H4 (cell line): ENCODE data around the gene SOCS1. TPM values are rescaled to one million over a fixed set of nuclear protein-coding genes. Genes with fewer than 3 reads are reported as not detected.

Source experiments
- DNase-seq: peaks from one replicate; pipeline ENCODE4 v3.0.0-alpha.2; 2015; ENCODE audit warnings: low spot score
- total RNA-seq: library from RNA; depleted of rRNA; stranded (reverse); fragments of >200 nt; shearing (Covaris generic); gene quantifications from 2 replicates; pipeline ENCODE4 v1.2.3, GENCODE V29; 2014

The SOCS1 gene
- total RNA-seq, 1 experiment from 2014 or later = 0.39 TPM

- no peak for DNase-seq
These were observed 29.8 kb upstream of the SOCS1 start for GRCh38 chr16:11285842-11286241.

- DNase-seq = no peak
These were observed 27.8 kb upstream of the SOCS1 start for GRCh38 chr16:11283820-11284248.

GRCh38 chr16:11280616-11281522 is 24.9 kb upstream of the SOCS1 start, which contains the start of gene PRM1:
TSS of gene PRM1 (minus strand) at chr16:11281330. CDS start at chr16:11281238, 92 bp downstream.
- DNase-seq = no peak

GRCh38 chr16:11278681-11279628 is 23.0 kb upstream of the SOCS1 start:
- no peak for DNase-seq

- DNase-seq = no peak
These were observed 21.8 kb upstream of the SOCS1 start for GRCh38 chr16:11277607-11278337.

GRCh38 chr16:11276896-11277593 is 21.0 kb upstream of the SOCS1 start:
- DNase-seq = no peak

GRCh38 chr16:11276143-11276895 is 20.3 kb upstream of the SOCS1 start, which contains the start of gene PRM2:
TSS of gene PRM2 (minus strand) at chr16:11276480. CDS start at chr16:11276370, 110 bp downstream.
- DNase-seq = no peak

- DNase-seq = no peak
These were observed 19.0 kb upstream of the SOCS1 start for GRCh38 chr16:11274964-11275363.

GRCh38 chr16:11273721-11274324 is 17.8 kb upstream of the SOCS1 start:
- DNase-seq = no peak

GRCh38 chr16:11272921-11273720 is 17.1 kb upstream of the SOCS1 start, which contains the start of gene PRM3:
TSS of gene PRM3 (minus strand) at chr16:11273629. CDS start at chr16:11273595, 34 bp downstream.
- no peak for DNase-seq

- no peak for DNase-seq
These were observed 16.5 kb upstream of the SOCS1 start for GRCh38 chr16:11272484-11272883.

GRCh38 chr16:11271610-11272009 is 15.6 kb upstream of the SOCS1 start:
- DNase-seq = no peak

- no peak for DNase-seq
These were observed 14.7 kb upstream of the SOCS1 start for GRCh38 chr16:11270602-11271162.

GRCh38 chr16:11268921-11269375 is 12.9 kb upstream of the SOCS1 start, which contains the start of gene TNP2:
TSS of gene TNP2 (minus strand) at chr16:11269325. CDS start at chr16:11269262, 63 bp downstream.
- DNase-seq = no peak

- DNase-seq = no peak
These were observed 9.1 kb upstream of the SOCS1 start for GRCh38 chr16:11265124-11265523.

GRCh38 chr16:11264155-11264832 is 8.3 kb upstream of the SOCS1 start:
- no peak for DNase-seq

- no peak for DNase-seq
These were observed 7.7 kb upstream of the SOCS1 start for GRCh38 chr16:11263737-11264136.

- DNase-seq = no peak
These were observed 6.9 kb upstream of the SOCS1 start for GRCh38 chr16:11262915-11263314.
